Prostate gland (tissue), 2 donors: ENCODE data around the gene C11orf52. TPM values are rescaled to one million over a fixed set of nuclear protein-coding genes. Genes with fewer than 3 reads are reported as not detected.
"Not testable (repeated sequence)": the region's sequence is repeated elsewhere in the genome, so short reads cannot be mapped to it uniquely, and the experiment has no call there.

Experiments
- DNase-seq: peaks from one replicate; pipeline ENCODE4 v3.0.0-alpha.2; 2019; ENCODE audit warnings: low spot score
- H3K27ac ChIP-seq, 2 donors: fragments of 200-600 bp; sonication (generic); 2 replicates each; pipeline ENCODE4 v1.5.1; 2017 to 2019
- H3K27me3 ChIP-seq: fragments of 200-600 bp; sonication (generic); replicated peaks from 2 replicates; pipeline ENCODE4 v1.5.1; 2019; ENCODE audit not compliant: insufficient read depth
- H3K36me3 ChIP-seq, 2 donors: fragments of 200-600 bp; sonication (generic); 1 replicate in 1 of 2; 2 replicates in 1 of 2; pipeline versions ENCODE4 v1.5.1 to v1.8.1; 2017 to 2019
- H3K4me1 ChIP-seq: fragments of 200-600 bp; sonication (generic); replicated peaks from 2 replicates; pipeline ENCODE4 v1.5.1; 2019
- H3K4me3 ChIP-seq, 2 donors: fragments of 200-600 bp; sonication (generic); 2 replicates each; pipeline ENCODE4 v1.5.1; 2017 to 2019
- H3K9me3 ChIP-seq: fragments of 200-600 bp; sonication (generic); 2 replicates; pipeline ENCODE4 v1.5.1; 2017
- POLR2A ChIP-seq: fragments of 450-650 bp; IDR thresholded peaks from one replicate; pipeline ENCODE4 v1.6.1; 2016; ENCODE audit warnings: antibody characterized with exemption, mild to moderate bottlenecking
- POLR2AphosphoS5 ChIP-seq: sonication (generic); formaldehyde crosslinking; IDR thresholded peaks from one replicate; pipeline ENCODE4 v1.6.1; 2017; ENCODE audit warnings: antibody characterized with exemption
- WGBS: methylation state at CpG from one replicate; pipeline ENCODE4 v1.1.5; 2018; 5-methylcytosine and 5-hydroxymethylcytosine counted together
- intact Hi-C: fragments of 100-400 bp; cut with DNase I; formaldehyde crosslinking; loops from one replicate; pipeline ENCODE4 v1.14.2; 2022
- total RNA-seq, 2 donors: library from RNA; depleted of rRNA; stranded (reverse); fragments of >200 nt; gene quantifications; one replicate each; pipeline ENCODE4 v1.1.0, GENCODE V29; 2016
- TF ChIP-seq, protein P1 (sequence below), 4 experiments: fragments of 200-600 bp in 2 of 4; fragments of 450-650 bp in 2 of 4; sonication (generic) in 2 of 4; IDR thresholded peaks; 1 replicate in 3 of 4; 2 replicates in 1 of 4; pipeline ENCODE4 v1.5.1; 2016 to 2019; ENCODE audit warnings: antibody characterized with exemption in 4 of 4, mild to moderate bottlenecking in 2 of 4, moderate library complexity in 2 of 4

Gene C11orf52
- total RNA-seq, 2 donors from 2014 or later: 13.2 to 31.5 TPM

- WGBS: 50% methylated on average over 4 of the region's 4 CpGs
- intact Hi-C loops: loop anchor here (2.0 to 5.0 kb wide), 2 partner anchors 52 to 157 kb away; partner anchors contain the start of genes SDHD and TIMM8B
Measured at GRCh38 chr11:111930472-111930871, 11.8 kb downstream of the C11orf52 start.

GRCh38 chr11:111932611-111932950, 13.9 kb downstream of the C11orf52 start:
- intact Hi-C loops: loop anchor here (5.0 kb wide), 1 partner anchor 155 kb away; the partner anchor contains the start of genes SDHD and TIMM8B
- H3K9me3 ChIP-seq: no peaks in the 10 kb centered on the region

More at GRCh38 chr11:111930472-111930871, 11.8 kb downstream of the C11orf52 start:
- no peaks in the 10 kb centered on the region for H3K9me3 ChIP-seq
- no peak overlapping the region for H3K4me3 ChIP-seq
- no peaks in the 10 kb centered on the region for H3K27me3 ChIP-seq
- H3K36me3 ChIP-seq: no peaks in the 10 kb centered on the region
- H3K27ac ChIP-seq: no peak overlapping the region
- TF ChIP-seq POLR2AphosphoS5: no peak
- no peak for TF ChIP-seq POLR2A
- TF ChIP-seq, protein P1, sequence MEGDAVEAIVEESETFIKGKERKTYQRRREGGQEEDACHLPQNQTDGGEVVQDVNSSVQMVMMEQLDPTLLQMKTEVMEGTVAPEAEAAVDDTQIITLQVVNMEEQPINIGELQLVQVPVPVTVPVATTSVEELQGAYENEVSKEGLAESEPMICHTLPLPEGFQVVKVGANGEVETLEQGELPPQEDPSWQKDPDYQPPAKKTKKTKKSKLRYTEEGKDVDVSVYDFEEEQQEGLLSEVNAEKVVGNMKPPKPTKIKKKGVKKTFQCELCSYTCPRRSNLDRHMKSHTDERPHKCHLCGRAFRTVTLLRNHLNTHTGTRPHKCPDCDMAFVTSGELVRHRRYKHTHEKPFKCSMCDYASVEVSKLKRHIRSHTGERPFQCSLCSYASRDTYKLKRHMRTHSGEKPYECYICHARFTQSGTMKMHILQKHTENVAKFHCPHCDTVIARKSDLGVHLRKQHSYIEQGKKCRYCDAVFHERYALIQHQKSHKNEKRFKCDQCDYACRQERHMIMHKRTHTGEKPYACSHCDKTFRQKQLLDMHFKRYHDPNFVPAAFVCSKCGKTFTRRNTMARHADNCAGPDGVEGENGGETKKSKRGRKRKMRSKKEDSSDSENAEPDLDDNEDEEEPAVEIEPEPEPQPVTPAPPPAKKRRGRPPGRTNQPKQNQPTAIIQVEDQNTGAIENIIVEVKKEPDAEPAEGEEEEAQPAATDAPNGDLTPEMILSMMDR (IDR thresholded peaks at IDR 0.05): no peak
- H3K4me1 ChIP-seq: peaks cover 4% of the 10 kb centered on the region
- DNase-seq: no peak

GRCh38 chr11:111933176-111933575, 14.5 kb downstream of the C11orf52 start:
- not testable (repeated sequence) for H3K4me3 ChIP-seq, DNase-seq, H3K27ac ChIP-seq, H3K36me3 ChIP-seq, H3K27me3 ChIP-seq, H3K4me1 ChIP-seq, H3K9me3 ChIP-seq
- intact Hi-C loops: loop anchor here (5.0 kb wide), 1 partner anchor 154 kb away; the partner anchor contains the start of genes SDHD and TIMM8B
- WGBS: 94% methylated on average over 14 of the region's 14 CpGs

More at GRCh38 chr11:111932611-111932950, 13.9 kb downstream of the C11orf52 start:
- no peaks in the 10 kb centered on the region for H3K4me1 ChIP-seq
- WGBS: 86% methylated on average over 2 of the region's 2 CpGs
- TF ChIP-seq POLR2AphosphoS5 (no peak), POLR2A (no peak)
- TF ChIP-seq, protein P1 (IDR thresholded peaks at IDR 0.05): no peak
- no peak for DNase-seq
- no peak overlapping the region for H3K27ac ChIP-seq
- no peaks in the 10 kb centered on the region for H3K27me3 ChIP-seq
- H3K4me3 ChIP-seq: no peak overlapping the region
- H3K36me3 ChIP-seq: no peaks in the 10 kb centered on the region

- no peak for TF ChIP-seq POLR2AphosphoS5
- TF ChIP-seq, protein P1 (IDR thresholded peaks at IDR 0.05): no peak
- TF ChIP-seq POLR2A: no peak
- Histone ChIP-seq H3K4me1 (no peaks in the 10 kb centered on the region), H3K27me3 (no peaks in the 10 kb centered on the region), H3K9me3 (no peaks in the 10 kb centered on the region), H3K4me3 (no peak overlapping the region), H3K36me3 (no peaks in the 10 kb centered on the region), H3K27ac (no peak overlapping the region)
- no peak for DNase-seq
- intact Hi-C loops: loop anchor here (5.0 kb wide), 1 partner anchor 153 kb away; the partner anchor contains the start of genes SDHD and TIMM8B
- WGBS: 84% methylated on average over 1 of the region's 1 CpG
Measured at GRCh38 chr11:111933872-111934271, 15.2 kb downstream of the C11orf52 start.

DNA sequence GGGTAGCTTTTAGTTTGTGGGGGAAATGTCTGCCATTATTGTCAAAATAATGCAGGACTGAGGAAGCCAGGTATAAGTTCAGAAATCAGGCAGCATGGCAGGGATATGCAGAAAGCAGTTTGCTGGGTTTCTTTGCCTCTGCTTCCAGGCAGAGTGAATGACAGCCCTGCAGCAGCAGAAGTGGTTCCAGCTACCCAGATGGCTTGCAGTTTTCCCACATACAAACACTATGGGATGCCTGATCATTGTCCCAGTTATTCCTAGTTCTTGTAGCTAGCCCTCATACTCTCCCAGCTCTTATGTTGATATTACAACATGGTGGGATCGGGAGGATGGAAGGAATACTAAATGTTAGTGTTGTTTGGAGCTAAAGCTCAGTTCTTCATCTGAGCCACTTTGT, 15.6 kb downstream of the C11orf52 start:
- Histone ChIP-seq H3K27ac (no peak overlapping the region), H3K9me3 (no peaks in the 10 kb centered on the region), H3K4me3 (no peak overlapping the region), H3K4me1 (no peaks in the 10 kb centered on the region), H3K27me3 (no peaks in the 10 kb centered on the region), H3K36me3 (no peaks in the 10 kb centered on the region)
- intact Hi-C loops: loop anchor here (5.0 kb wide), 1 partner anchor 153 kb away; the partner anchor contains the start of genes SDHD and TIMM8B
- TF ChIP-seq, protein P1 (IDR thresholded peaks at IDR 0.05): no peak
- TF ChIP-seq POLR2AphosphoS5 (no peak), POLR2A (no peak)
- no peak for DNase-seq
- WGBS: 96% methylated on average over 1 of the region's 1 CpG
